ENCODE results near the gene MICAL2.

- TF ChIP-seq POLR2A (IDR thresholded peaks at IDR 0.05), result no peak
- TF ChIP-seq CTCF (IDR thresholded peaks at IDR 0.05 in 4 of 5, conservative IDR thresholded peaks at IDR 0.05 in 1 of 5), result no peak
Measured at GRCh38 chr11:12116425-12117032, 6.1 kb downstream of the MICAL2 start.

Measured in gastrocnemius medialis (tissue), 4 donors.